Measurements from ENCODE around the gene NFKB2.

Gene NFKB2

DNA sequence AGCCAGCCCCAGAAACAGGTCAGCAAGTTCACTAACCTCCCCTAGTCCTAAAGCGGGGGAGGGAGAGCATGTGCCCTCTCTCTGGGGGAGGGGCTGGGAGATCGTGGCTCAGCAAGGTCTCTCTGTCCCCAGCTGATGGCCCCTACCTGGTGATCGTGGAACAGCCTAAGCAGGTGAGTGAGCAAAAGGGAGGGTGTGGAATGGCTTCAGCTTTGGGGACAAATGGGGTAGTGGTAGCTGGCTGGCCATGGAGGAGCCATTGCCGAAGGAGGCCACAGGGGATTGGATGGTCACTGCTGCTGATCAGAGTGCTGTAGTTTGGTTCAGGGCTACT lies 779 bp downstream of the NFKB2 start:
- no peak for DNase-seq

DNA sequence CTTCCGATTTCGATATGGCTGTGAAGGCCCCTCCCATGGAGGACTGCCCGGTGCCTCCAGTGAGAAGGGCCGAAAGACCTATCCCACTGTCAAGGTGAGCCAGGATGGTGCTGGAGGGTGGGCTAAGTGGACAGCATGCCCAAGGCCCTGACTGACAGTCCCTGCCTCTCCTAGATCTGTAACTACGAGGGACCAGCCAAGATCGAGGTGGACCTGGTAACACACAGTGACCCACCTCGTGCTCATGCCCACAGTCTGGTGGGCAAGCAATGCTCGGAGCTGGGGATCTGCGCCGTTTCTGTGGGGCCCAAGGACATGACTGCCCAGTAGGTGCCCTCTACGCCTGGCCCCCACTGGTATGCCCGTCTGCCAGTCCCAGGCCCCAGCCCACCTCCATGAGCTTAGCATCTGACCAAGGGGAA lies 1.2 kb downstream of the NFKB2 start:
- DNase-seq: no peak

DNA sequence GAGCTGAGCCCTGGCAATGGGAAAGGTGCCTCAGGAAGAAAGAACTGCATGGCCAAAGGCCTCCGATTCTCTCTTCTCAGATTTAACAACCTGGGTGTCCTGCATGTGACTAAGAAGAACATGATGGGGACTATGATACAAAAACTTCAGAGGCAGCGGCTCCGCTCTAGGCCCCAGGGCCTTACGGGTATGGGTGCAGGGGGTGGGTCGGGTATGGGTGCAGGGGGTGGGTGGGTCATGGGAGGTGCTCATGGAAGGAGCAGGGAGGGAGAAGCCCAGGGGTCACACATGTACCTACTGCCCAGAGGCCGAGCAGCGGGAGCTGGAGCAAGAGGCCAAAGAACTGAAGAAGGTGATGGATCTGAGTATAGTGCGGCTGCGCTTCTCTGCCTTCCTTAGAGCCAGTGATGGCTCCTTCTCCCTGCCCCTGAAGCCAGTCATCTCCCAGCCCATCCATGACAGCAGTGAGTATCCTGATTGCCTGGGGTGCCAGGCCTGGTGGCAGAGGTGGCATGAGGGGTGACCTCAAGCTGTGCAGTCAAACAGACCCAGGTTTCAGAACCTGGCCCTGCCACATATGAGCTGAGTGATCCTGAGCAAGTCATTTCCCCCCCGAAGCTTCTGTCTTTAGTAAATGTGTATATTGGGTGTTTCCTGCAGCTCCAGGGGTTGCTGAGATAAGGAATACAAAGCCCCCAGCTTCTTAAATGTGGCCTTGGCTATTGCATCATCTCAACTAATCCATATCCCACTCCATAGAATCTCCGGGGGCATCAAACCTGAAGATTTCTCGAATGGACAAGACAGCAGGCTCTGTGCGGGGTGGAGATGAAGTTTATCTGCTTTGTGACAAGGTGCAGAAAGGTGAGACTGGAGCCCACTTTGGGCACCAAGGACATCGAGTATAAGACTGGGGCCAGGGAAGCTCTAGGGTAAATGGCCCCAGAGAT lies 2.0 kb downstream of the NFKB2 start:
- DNase-seq: no peak

DNA sequence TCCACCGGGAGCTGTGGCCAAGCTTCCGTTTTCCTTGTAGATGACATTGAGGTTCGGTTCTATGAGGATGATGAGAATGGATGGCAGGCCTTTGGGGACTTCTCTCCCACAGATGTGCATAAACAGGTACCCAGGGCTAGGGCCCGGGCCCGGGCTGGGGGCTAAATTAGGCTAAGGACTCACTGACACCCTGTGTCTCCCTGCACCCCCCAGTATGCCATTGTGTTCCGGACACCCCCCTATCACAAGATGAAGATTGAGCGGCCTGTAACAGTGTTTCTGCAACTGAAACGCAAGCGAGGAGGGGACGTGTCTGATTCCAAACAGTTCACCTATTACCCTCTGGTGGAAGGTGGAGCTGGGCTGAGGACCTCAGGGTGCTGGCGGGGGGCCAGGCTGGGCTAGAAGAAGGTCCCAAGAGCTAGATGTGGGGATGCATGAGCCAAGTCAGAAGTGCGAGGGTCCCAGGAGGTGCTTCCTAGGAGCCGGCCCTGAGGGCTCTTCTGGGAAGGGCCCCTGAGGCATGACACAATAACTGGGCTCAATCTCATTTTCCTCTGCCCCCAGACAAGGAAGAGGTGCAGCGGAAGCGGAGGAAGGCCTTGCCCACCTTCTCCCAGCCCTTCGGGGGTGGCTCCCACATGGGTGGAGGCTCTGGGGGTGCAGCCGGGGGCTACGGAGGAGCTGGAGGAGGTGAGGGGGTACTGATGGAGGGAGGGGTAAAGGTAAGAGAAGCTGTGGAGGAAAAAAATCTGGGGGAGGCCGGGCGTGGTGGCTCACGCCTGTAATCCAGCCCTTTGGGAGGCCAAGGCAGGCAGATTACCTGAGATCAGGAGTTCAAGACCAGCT lies 2.9 kb downstream of the NFKB2 start:
- DNase-seq: no peak

DNA sequence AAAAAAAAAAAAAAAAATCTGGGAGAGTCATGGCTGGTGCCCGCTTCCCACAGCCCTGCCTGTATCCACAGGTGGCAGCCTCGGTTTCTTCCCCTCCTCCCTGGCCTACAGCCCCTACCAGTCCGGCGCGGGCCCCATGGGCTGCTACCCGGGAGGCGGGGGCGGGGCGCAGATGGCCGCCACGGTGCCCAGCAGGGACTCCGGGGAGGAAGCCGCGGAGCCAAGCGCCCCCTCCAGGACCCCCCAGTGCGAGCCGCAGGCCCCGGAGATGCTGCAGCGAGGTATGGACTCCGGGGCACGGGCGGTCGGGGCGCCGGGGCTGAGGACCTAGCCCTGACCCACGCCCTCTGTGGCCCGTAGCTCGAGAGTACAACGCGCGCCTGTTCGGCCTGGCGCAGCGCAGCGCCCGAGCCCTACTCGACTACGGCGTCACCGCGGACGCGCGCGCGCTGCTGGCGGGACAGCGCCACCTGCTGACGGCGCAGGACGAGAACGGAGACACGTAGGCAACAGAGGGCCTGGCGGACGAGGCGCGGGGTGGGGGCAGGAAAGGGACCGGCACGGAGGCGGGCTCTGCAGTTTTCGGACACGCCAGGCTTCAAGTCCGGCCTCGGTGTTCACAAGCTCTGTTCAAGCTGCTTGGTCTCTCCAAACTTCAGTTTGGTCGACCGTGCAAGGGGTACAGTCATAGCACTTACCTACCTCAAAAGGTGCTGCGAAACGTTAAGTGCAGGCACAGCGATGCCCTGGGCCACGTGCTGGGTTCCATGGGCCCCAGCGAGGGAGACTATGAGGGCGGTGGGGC lies 3.9 kb downstream of the NFKB2 start:
- DNase-seq: peak; percentile 86

DNA sequence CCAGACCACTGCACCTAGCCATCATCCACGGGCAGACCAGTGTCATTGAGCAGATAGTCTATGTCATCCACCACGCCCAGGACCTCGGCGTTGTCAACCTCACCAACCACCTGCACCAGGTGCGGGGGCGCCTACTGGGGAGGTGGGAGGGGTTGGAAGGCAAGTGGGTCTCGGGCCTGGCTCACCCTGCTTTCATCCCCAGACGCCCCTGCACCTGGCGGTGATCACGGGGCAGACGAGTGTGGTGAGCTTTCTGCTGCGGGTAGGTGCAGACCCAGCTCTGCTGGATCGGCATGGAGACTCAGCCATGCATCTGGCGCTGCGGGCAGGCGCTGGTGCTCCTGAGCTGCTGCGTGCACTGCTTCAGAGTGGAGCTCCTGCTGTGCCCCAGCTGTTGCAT lies 4.6 kb downstream of the NFKB2 start:
- DNase-seq: peak; percentile 47

DNA sequence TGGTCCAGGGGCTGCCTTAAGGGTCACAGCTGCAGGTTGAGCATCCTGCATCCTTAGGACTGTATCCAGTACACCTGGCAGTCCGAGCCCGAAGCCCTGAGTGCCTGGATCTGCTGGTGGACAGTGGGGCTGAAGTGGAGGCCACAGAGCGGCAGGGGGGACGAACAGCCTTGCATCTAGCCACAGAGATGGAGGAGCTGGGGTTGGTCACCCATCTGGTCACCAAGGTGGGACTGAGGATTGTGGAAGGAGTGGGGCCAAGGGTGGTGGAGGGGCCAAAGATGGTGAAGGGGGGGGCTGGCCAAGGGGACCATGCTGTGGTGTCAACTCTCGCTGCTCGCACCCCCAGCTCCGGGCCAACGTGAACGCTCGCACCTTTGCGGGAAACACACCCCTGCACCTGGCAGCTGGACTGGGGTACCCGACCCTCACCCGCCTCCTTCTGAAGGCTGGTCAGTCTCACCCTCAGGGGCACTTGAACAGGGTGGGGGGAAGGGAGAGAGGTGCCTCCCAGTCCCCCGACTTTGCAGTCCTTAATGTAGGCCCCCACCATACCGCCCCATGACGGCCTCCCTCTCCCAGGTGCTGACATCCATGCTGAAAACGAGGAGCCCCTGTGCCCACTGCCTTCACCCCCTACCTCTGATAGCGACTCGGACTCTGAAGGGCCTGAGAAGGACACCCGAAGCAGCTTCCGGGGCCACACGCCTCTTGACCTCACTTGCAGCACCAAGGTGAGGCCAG lies 5.3 kb downstream of the NFKB2 start:
- DNase-seq: no peak

DNA sequence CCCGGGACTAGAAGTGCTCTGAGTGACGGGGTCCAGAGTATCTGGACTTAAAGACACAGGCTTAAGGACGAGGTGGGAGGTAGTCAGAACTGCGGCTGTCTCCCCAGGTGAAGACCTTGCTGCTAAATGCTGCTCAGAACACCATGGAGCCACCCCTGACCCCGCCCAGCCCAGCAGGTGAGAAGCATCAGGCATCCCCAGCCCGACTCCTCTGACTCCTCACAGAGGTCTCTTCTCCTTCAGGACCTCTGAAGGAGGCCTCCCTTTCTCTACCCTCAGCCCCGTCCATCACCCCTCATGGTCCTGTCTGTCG lies 5.8 kb downstream of the NFKB2 start:
- DNase-seq: no peak

DNA sequence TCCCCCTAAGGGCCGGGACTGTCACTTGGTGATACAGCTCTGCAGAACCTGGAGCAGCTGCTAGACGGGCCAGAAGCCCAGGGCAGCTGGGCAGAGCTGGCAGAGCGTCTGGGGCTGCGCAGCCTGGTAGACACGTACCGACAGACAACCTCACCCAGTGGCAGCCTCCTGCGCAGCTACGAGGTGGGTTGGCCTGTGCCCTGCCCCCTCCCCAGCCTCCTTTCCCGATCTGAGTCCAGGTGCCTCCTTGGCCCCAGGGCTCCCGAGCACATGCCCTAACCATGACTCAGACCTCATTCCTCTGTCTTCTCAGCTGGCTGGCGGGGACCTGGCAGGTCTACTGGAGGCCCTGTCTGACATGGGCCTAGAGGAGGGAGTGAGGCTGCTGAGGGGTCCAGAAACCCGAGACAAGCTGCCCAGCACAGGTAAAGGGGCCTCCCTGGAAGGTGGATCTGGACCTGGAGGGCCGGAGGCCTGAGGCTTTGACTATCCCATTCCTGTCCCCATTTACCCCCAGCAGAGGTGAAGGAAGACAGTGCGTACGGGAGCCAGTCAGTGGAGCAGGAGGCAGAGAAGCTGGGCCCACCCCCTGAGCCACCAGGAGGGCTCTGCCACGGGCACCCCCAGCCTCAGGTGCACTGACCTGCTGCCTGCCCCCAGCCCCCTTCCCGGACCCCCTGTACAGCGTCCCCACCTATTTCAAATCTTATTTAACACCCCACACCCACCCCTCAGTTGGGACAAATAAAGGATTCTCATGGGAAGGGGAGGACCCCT lies 6.4 kb downstream of the NFKB2 start:
- no peak for DNase-seq

DNA sequence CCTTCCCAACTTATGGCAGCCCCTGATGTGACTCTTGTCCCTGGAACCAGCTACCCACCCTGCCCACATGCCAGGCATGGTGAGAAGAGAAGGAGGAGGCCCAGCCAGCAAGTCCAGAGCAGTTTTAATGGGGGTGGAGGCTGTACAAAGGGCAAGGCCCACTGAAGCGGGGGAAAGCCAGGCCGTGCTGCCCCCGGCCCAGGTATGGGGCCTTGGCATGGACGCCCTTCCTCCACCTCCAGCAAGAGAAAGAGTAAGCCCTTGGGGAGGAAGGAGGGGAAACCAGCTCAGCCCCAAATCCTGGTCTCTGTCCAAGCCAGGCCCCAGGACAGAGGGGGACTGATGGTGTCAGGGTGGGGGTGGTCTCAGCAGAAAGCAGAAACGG lies 7.0 kb downstream of the NFKB2 start:
- no peak for DNase-seq

DNA sequence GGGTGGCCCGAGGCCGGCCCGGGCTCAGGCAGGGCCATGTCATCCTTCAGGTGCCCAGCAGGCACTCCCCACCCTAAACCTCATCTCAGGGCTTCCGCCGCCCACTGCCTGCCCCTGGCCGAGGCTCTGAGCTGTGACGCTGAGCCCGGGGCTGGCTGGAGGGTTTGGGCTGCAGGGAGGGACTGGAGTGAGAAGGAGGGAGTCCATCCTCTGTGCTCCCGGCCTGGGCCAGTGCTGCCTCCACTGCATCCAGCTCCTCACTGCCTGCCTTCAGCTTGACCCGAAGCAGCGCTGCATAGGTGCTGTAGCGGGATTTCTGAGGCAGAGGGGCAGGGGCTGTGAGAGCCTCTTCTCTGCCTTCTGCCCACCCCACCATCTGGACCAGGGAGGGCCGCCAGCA lies 7.6 kb downstream of the NFKB2 start:
- DNase-seq: no peak

DNA sequence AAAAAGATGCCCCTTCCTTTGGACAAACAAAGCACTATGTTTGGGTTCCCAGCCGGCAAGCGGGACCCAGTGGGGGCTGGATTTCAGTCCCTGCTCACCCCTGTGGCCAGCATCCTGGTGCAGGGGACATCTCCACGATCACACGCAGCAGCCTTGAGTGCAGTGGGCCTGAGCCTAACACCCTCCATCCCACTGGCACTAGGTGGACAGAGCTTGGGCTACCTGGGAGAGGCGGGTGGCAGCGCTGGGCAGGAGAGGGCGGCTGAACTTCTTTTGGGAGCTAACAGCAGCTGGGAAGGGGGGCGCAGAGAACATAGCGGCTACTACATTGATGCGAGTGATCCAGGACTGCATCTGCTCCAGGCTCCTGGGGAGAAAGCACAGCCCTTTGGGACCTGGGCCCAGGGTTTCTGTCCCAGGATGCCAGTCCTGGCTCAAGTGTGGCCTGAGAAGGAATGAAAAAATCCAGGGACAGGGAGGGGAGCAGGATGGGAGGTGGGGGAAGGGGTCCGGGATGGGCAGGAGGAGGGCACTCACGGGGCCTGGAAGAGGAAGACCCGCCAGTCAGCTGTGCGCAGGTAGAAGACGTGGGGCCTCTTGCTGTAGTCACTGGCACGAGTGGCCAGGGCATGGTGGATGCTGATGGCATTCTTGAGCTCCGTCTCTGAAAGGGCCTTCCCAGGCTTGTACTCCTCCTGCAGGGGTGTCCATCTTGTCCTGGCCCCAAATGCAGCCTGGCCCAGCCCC lies 9.0 kb downstream of the NFKB2 start:
- no peak for DNase-seq

DNA sequence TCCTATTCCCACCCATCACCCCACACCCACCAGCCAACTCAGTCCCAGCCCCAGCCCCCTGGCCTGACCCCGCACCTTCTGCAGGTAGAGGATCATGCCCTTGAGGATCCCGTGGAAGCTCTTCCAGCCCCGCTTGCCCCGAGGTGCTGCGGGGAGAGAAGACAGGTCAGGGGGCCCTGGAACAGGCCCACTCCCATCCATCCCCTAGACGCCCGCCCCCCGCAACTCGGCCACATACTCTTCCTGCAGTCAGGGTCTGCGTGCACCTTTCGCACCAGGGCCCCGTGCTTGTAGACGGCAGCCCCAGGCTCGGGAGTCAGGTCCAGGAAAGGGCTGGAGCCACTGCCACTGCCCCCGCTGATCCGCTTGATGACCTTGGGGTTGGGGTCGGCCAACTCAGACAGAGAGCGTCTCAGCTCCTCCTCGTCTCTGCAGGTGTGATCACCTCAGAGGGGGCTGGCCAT lies 9.6 kb downstream of the NFKB2 start:
- DNase-seq: no peak

DNA sequence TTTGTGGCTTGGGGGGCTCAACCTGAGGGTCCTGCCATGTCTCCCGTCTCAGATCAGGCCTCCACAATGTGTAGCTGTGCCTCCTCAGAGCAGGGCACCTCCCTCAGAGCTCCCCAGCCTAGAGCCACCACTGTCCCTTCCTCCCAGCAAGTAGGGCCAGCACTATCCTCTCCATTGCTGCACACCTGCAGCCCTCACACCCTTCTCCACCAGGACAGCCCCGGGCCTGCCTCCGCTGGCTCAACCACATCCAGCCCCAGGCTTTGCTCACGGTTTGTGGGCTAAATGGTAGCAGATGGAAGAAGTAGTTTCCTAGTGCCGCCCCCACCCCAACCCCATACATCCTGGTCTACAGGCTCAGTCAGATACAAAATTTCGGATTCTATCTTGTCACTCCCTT lies 10.1 kb downstream of the NFKB2 start:
- DNase-seq: no peak

DNA sequence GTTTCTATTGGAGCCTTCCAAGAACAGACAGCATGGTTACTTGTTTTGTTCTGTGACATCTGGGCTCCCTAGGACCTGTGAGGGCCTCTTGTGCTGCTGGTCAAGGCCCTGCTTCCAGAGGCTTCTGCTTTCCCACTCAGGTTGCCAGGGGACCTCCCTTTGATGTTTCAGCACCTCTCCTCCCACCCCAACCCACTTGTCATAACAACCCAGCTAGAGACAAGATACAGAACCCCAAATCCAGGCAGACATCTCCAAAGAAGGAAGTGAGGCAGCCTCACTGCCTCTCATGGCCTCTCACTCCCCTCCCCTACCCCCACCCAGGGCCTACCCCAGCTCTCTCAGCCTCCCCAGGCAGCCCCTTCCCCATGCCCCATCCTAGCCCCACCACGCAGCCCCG lies 11.3 kb downstream of the NFKB2 start:
- no peak for DNase-seq

DNA sequence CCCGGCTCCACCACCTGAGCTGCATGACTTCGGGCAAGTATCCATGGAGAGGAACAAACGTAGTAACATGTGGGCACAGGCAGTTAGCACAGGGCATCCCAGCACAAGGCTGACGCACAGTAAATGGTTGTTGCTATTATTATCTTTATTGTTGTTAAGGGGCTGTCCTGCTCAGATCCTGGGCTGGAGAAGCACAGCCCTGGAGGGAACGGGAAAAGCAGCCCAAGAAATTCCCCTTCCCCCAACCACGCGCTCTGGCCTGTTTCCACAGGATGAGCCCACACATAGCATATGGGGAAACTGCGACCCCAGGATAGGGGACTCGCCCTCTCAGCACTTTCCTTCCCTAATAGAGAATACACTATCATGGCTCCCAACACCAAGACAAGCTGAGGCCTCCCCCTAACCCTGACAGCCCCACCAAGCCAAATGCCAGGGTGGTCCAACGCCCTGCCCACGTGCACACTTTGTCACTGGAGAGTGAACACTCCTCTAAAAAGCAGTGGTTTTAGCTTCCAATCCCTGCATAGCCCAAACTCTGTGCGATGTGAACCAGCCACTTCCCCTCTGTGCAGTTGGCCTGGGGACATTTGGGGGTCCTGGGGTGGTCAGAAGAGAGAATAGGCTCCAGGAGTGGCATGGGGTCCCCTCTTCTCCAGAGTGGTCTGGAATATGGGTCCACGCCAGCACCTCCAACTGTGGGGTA lies 12.1 kb downstream of the NFKB2 start:
- no peak for DNase-seq

DNA sequence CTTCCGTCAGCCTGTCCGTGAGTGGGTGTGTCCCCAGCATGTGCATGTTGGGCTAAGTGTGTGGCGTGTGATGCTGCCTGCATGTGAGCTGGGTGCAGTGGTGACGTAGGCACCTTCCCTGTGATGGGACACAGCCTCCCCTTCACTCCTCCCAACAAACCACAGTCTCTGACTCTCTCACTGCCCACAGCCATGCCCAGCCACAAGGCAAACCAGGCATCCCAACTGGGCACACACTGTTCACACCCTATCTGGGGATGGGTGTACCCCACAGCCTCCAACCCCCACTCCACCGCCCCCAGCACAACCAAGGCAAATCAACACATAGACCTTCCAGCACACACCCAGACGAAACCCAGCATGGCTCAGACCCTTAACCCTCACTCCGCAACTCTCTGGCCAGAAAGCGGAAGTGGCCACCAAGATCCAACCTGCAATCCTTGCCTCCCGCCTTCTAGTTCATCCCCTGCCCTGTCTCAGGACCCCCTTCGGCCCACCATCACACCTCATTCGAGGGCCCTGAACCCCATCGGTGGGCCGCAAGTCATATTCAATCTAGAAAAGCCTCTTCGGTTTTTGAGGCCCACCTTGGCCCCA lies 12.7 kb downstream of the NFKB2 start:
- DNase-seq: no peak

DNA sequence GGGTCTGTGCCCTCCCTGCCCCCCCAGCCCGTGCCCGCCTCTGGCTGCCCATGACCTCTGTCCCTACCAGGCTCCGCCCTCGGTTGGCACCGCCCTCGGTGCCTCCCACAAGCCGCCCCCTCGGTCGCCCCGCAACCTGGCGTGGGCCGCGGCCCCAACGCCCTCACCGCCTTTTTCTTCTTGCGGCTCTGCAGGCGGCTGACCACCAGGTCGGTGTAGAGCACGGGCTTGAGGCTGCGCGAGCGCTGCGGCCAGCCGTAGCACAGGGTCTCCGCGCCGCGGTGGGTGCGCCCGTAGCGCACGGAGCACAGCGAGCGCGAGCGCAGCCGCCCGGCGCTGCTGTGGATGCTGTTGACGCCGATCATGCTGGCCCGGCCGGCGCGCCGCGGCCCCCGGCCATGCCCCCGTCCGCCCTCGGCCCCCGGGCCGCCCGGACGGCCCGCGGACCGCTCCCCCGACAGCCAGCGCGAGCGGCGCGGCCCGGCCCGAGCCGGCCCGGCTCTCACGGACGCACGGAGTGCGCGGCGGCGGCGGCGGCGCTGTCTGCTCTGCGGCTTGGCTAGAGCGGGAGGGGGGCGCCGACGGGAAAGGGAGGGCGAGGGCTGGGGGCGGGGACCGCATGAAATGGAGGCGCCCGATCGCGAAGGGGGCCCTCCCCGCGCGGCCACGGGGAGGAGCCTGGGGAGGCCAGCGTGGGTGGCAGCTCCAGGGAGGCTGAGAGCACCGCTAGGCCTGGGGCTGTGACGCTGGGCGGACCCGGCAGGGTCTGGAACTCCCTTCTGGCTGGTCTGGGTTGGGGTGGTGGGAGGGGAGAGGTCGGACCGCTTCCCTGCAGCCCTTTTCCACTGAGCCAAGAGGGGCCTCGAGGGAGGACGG lies 13.5 kb downstream of the NFKB2 start:
- DNase-seq: peak; percentile 20

All from NCI-H510A treated with DMSO at 0.1 percent for 48 hours (cell line).